Upper lobe of left lung (tissue), 6 donors: ENCODE data around the gene RAX2. TPM values are rescaled to one million over a fixed set of nuclear protein-coding genes. Genes with fewer than 3 reads are reported as not detected.

Source experiments
- ATAC-seq, 2 donors: fragments of 200-7000 bp; cut with Tn5 transposase; one replicate each; pipeline ENCODE4 v1.9.1; 2022; ENCODE audit warnings: mild to moderate bottlenecking in 2 of 2, moderate library complexity in 2 of 2; ENCODE audit not compliant: low FRiP score in 2 of 2
- DNase-seq, 2 donors: peaks; one replicate each; pipeline ENCODE4 v3.0.0-alpha.2; 2019 to 2020
- H3K27ac ChIP-seq, 4 donors: fragments of 200-600 bp; sonication (generic); one replicate each; pipeline ENCODE4 v1.5.1; 2016 to 2019
- H3K27me3 ChIP-seq, 4 donors: fragments of 200-600 bp; sonication (generic); one replicate each; pipeline ENCODE4 v1.5.1; 2017 to 2019
- H3K36me3 ChIP-seq, 4 donors: fragments of 200-600 bp; sonication (generic); one replicate each; pipeline ENCODE4 v1.5.1; 2016 to 2019
- H3K4me1 ChIP-seq, 4 donors: fragments of 200-600 bp; sonication (generic); one replicate each; pipeline ENCODE4 v1.5.1; 2018 to 2019
- H3K4me3 ChIP-seq, 4 donors: fragments of 200-600 bp; sonication (generic); one replicate each; pipeline ENCODE4 v1.5.1; 2017 to 2019; ENCODE audit warnings: mild to moderate bottlenecking in 2 of 4, moderate library complexity in 1 of 4
- H3K9me3 ChIP-seq, 4 donors: fragments of 200-600 bp; sonication (generic); one replicate each; pipeline ENCODE4 v1.5.1; 2018 to 2019
- EP300 ChIP-seq, 4 donors: sonication (generic); formaldehyde crosslinking; IDR thresholded peaks; one replicate each; pipeline ENCODE4 v1.5.1; 2017; ENCODE audit warnings: antibody characterized with exemption in 4 of 4, control low read depth in 2 of 4
- POLR2A ChIP-seq, 4 donors: fragments of 450-650 bp; IDR thresholded peaks; one replicate each; pipeline ENCODE4 v1.5.1; 2016 to 2017; ENCODE audit warnings: antibody characterized with exemption in 4 of 4, mild to moderate bottlenecking in 2 of 4
- POLR2AphosphoS5 ChIP-seq, 2 donors: sonication (generic); formaldehyde crosslinking; IDR thresholded peaks; one replicate each; pipeline ENCODE4 v1.5.1; 2017; ENCODE audit warnings: antibody characterized with exemption in 2 of 2
- WGBS, 2 donors: methylation state at CpG; one replicate each; pipeline ENCODE4 v1.1.5; 2017 to 2018; 5-methylcytosine and 5-hydroxymethylcytosine counted together
- total RNA-seq, 6 donors: library from RNA; depleted of rRNA in 4 of 6; stranded (reverse); fragments of >200 nt in 4 of 6; gene quantifications; one replicate each; pipeline versions ENCODE4 v1.1.0 to v1.2.1, GENCODE V29; 2016 to 2021
- TF ChIP-seq, protein P1 (sequence below), 6 experiments: fragments of 450-650 bp in 4 of 6; fragments of 200-600 bp in 2 of 6; sonication (generic) in 2 of 6; IDR thresholded peaks; one replicate each; pipeline ENCODE4 v1.5.1; 2016 to 2019; ENCODE audit warnings: antibody characterized with exemption in 6 of 6
- donor health status: DM: no; HTN: no; CAD: no; lungs with moderate emphysema.
- donor health status: DM: no; HTN: yes; CAD: no; lungs with severe emphysema.

Gene RAX2
- total RNA-seq, 6 donors from 2014 or later: not detected

DNA sequence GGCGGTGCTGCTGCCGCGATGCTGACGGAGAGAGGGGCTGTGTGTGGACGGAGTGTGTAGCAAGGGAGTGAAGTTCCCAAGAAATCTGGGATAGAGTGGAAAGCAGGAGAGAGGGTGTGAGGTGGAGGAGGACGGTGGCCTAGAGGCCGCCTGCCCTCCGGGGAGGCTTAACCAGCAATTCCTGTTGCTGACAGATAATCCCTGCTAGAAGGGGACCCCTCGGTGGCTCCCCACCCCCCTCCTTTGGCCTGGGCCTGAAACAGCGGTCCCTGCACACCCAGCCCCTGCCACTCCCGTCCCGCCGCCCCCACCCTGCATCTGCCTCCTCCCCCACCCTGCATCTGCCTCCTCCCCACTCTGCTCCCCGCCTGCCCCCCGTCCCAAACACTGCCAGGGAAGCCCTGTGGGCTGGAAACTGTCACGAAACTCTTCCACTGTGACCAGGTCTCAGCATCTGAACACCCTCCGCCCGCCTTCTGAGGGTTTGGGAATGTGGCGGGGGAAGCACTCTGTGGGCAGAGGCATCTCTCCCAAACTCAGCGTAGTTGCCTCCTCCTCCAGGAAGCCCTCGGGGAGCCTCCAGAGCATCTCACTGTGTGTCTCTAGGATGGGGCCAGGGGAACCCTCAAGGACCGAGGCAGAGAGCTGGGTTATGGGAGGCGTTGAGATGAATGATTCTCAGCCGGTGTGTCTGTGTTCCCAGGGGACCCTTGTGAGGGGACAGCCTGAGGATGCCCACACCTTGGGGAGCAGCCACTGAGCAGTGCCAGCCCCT, 31.3 kb upstream of the RAX2 start:
- peaks cover 21 to 41% (median 26%) of the 10 kb centered on the region in 4 donors for H3K4me1 ChIP-seq
- WGBS, 2 donors: 81 to 87% methylated on average over 14 to 24 of the region's 24 CpGs
- no peak overlapping the region for H3K4me3 ChIP-seq
- ATAC-seq (no peak), DNase-seq (no peak)
- H3K27ac ChIP-seq: no peak overlapping the region
- no peaks in the 10 kb centered on the region for H3K36me3 ChIP-seq
- TF ChIP-seq EP300 (IDR thresholded peaks at IDR 0.05): no peak
- TF ChIP-seq POLR2AphosphoS5 (IDR thresholded peaks at IDR 0.05): no peak
- TF ChIP-seq POLR2A (IDR thresholded peaks at IDR 0.05): no peak
- TF ChIP-seq, protein P1, sequence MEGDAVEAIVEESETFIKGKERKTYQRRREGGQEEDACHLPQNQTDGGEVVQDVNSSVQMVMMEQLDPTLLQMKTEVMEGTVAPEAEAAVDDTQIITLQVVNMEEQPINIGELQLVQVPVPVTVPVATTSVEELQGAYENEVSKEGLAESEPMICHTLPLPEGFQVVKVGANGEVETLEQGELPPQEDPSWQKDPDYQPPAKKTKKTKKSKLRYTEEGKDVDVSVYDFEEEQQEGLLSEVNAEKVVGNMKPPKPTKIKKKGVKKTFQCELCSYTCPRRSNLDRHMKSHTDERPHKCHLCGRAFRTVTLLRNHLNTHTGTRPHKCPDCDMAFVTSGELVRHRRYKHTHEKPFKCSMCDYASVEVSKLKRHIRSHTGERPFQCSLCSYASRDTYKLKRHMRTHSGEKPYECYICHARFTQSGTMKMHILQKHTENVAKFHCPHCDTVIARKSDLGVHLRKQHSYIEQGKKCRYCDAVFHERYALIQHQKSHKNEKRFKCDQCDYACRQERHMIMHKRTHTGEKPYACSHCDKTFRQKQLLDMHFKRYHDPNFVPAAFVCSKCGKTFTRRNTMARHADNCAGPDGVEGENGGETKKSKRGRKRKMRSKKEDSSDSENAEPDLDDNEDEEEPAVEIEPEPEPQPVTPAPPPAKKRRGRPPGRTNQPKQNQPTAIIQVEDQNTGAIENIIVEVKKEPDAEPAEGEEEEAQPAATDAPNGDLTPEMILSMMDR (IDR thresholded peaks at IDR 0.05): no peak
- H3K9me3 ChIP-seq: no peaks in the 10 kb centered on the region
- peaks cover 0 to 14% (median 5%) of the 10 kb centered on the region in 4 donors for H3K27me3 ChIP-seq

DNA sequence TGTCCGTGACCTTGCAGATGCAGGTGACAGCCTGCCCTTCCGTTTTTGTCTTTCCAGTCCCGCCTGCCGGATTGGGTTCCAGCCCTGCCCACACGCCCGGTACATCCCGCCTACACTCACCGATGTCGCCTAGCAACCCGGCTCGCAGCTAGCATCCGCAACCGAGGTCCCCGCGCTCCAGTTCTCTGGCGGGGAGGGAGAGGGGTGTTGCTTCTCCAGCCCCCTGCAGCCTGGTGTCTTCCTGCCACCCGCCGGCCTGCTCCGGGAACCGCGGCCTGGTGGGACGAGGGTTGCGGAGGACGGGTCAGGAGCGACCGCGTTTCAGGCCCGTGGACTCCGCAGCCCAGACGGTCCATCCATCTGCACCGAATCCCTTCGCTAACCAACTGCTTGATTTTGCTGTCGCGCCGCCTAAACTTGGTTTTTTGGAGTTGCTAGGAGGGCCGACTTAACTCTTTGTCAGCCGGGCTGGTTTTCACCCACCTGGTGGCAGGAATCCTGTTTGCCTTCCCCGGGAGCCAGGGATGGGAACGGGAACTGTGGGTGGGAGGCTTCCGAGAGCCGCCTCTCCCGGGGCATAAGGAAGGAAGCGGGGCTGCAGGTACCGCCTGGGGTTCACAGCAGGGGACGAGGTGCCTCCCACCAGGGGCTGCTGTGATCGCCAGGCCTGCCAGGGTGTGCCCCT, 29.5 kb upstream of the RAX2 start:
- peaks cover 0 to 14% (median 5%) of the 10 kb centered on the region in 4 donors for H3K27me3 ChIP-seq
- ATAC-seq (peak in 1 of 2 donors; percentile 36), DNase-seq (peak; percentile 44 to 85)
- peak overlapping the region in 3 of 4 donors; percentile 29 to 36 (median 29) for H3K4me3 ChIP-seq
- WGBS, 2 donors: 4 to 5% methylated on average over 16 to 41 of the region's 46 CpGs
- H3K27ac ChIP-seq: peak overlapping the region in 3 of 4 donors; percentile 22 to 32 (median 24)
- no peaks in the 10 kb centered on the region for H3K36me3 ChIP-seq
- peaks cover 10 to 25% (median 15%) of the 10 kb centered on the region in 4 donors for H3K4me1 ChIP-seq
- TF ChIP-seq, protein P1 (IDR thresholded peaks at IDR 0.05): peak in 1 of 6 experiments; percentile 14
- no peak for TF ChIP-seq POLR2AphosphoS5 (IDR thresholded peaks at IDR 0.05)
- peaks cover 0 to 2% (median under 1%) of the 10 kb centered on the region in 4 donors for H3K9me3 ChIP-seq

DNA sequence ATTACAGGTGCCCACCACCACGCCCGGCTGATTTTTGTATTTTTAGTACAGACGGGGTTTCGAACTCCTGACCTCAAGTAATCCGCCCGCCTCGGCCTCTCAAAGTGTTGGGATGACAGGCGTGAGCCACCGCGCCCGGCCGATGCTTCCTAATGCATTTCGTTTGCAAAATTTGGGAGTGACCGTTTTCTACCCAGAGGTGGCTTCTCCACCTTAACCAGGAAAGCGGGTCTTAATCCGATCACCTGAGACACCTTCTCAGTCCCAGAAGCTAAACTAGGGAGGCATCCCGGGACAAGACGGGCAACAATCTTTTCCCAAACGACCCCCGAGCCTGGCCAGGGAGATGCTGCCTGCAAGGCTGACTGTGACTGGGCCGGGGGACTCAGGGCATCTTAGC, 29.0 kb upstream of the RAX2 start:
- Histone ChIP-seq H3K9me3 (peaks cover 0 to 6% (median 3%) of the 10 kb centered on the region in 4 donors), H3K4me3 (peak overlapping the region in 3 of 4 donors; percentile 29 to 36 (median 29)), H3K4me1 (peaks cover 10 to 24% (median 15%) of the 10 kb centered on the region in 4 donors), H3K36me3 (no peaks in the 10 kb centered on the region), H3K27me3 (peaks cover 0 to 14% (median 5%) of the 10 kb centered on the region in 4 donors), H3K27ac (peak overlapping the region in 1 of 4 donors; percentile 22)
- TF ChIP-seq EP300 (IDR thresholded peaks at IDR 0.05) (no peak), POLR2AphosphoS5 (IDR thresholded peaks at IDR 0.05) (no peak), POLR2A (IDR thresholded peaks at IDR 0.05) (no peak)
- TF ChIP-seq, protein P1 (IDR thresholded peaks at IDR 0.05): no peak
- no peak for ATAC-seq
- DNase-seq: no peak
- 44 to 59% methylated on average over 17 of the region's 21 CpGs for WGBS, 2 donors

DNA sequence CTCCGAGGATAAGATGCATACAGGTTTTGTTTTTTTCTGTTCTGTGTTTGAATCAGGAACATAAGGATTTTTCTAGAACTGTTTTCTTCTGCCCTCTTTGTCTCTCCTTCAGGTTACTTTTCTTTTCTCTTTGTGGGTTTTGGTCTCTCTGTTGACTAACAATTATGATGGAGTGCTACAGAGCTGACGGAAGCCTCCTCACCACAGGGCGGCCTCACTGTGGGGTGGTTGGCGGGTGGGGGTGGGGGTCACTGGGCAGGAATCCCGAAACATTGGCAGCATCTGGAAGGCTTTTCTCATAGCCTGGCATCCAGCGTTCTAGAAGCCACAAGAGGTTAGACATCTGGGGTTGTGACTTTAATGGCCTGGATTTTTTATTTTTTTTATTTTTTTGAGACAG, 26.1 kb upstream of the RAX2 start:
- TF ChIP-seq POLR2AphosphoS5 (IDR thresholded peaks at IDR 0.05): no peak
- no peak for TF ChIP-seq EP300 (IDR thresholded peaks at IDR 0.05)
- TF ChIP-seq POLR2A (IDR thresholded peaks at IDR 0.05): no peak
- TF ChIP-seq, protein P1 (IDR thresholded peaks at IDR 0.05): no peak
- Histone ChIP-seq H3K27ac (no peak overlapping the region), H3K4me1 (peaks cover 10 to 24% (median 15%) of the 10 kb centered on the region in 4 donors), H3K4me3 (no peak overlapping the region), H3K9me3 (peaks cover 0 to 7% (median 3%) of the 10 kb centered on the region in 4 donors), H3K27me3 (peaks cover 0 to 14% (median 5%) of the 10 kb centered on the region in 4 donors), H3K36me3 (no peaks in the 10 kb centered on the region)
- DNase-seq (no peak), ATAC-seq (no peak)
- 61 to 66% methylated on average over 6 of the region's 6 CpGs for WGBS, 2 donors
